Measurements from ENCODE around the gene NADK. TPM values are rescaled to one million over a fixed set of nuclear protein-coding genes. Genes with fewer than 3 reads are reported as not detected.

The NADK gene
- total RNA-seq (10 to 100 TPM; 45.1 to 76.0 (median 62.7) TPM), polyA plus RNA-seq (10 to 100 TPM; 21.8 to 57.0 TPM)
- long read RNA-seq, donor 1, transcript NADK-201 (12 exons, 3,235 nt), result major isoform, 13 of 45 reads
- long read RNA-seq, donor 1, partial matches to known transcripts, result 13 of 45 reads
- long read RNA-seq, donor 1, other reads (novel, unspliced or antisense), result 18 of 45 reads
- long read RNA-seq, donor 2, transcript NADK-201 (12 exons, 3,235 nt), result major isoform, 12 of 16 reads
- long read RNA-seq, donor 2, partial matches to known transcripts, result 0 of 16 reads
- long read RNA-seq, donor 2, other reads (novel, unspliced or antisense), result 0 of 16 reads
- long read RNA-seq, donor 3, transcript NADK-201 (12 exons, 3,235 nt), result major isoform, 137 of 207 reads
- long read RNA-seq, donor 3, partial matches to known transcripts, result 23 of 207 reads
- long read RNA-seq, donor 3, other reads (novel, unspliced or antisense), result 46 of 207 reads

- Histone ChIP-seq H3K27me3 (no peaks in the 10 kb centered on the region), H3K27ac (peak within 1 kb of the TSS; percentile 80 to 95), H3K4me1 (ENCODE audit: insufficient read depth) (peaks cover 50% of the 10 kb centered on the region), H3K4me3 (peak within 1 kb of the TSS; percentile 74), H3K36me3 (no peaks in the 10 kb centered on the region), H3K9me3 (no peaks in the 10 kb centered on the region)
- intact Hi-C loops (cut with DNase I), result loop anchor here in 1 of 4 donors (5.0 kb wide), 1 partner anchor 114 kb away; the partner anchor contains the start of gene GNB1
- 0 to 1% (median 1%) methylated on average over 23 to 99 of the region's 99 CpGs for WGBS, 3 donors
- peak; percentile 64 to 82 (median 69) for DNase-seq
- no peak for TF ChIP-seq EP300 (IDR thresholded peaks at IDR 0.05)
- peak; percentile 69 for TF ChIP-seq POLR2A (IDR thresholded peaks at IDR 0.05)
These were observed at the start of gene NADK for GRCh38 chr1:1777950-1778662. Gene NADK (minus strand): TSS chr1:1778470. CDS start chr1:1765406, 13,064 bp downstream.

DNA sequence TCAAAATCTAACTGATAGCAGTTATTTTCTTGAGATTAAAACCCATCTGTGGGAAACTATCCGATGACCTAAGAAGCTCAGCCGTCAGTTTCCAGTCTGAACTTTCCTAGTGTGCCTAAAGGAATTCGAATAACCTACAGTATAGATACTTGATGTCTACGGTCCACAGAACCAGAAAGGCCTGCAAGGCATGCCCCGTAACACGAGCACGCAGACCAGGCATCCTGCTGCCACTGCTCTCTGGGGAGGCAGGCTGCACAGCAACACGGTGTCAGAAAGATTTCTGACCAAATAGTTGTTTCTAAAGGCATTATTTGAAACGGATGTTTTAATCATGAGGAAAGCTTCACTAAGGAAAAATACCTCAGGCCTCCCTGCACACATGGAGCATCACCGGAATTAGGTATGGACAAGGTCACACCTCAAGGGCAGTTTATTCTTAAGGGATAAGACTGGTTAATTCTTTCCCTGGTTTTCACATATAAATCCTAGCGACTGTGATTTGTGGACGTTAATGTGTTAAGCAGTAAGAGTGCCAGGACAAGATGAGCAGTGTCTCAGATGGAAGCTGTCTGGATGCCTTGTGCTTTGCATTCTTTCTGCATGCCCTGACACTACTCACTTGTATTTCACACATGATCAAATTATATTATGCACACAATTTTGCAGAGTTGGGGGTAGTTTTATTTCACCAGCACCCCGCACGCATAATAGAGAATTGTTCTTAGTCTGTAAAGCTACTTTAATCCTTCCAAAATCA is 49.0 kb upstream of the NADK start:
- no peaks in the 10 kb centered on the region for H3K36me3 ChIP-seq
- no peaks in the 10 kb centered on the region for H3K9me3 ChIP-seq
- intact Hi-C loops (cut with DNase I), result no loop called here
- 67 to 71% (median 67%) methylated on average over 14 of the region's 14 CpGs for WGBS, 3 donors
- H3K4me3 ChIP-seq, result no peak overlapping the region
- H3K27ac ChIP-seq, result no peak overlapping the region
- TF ChIP-seq, protein P1, sequence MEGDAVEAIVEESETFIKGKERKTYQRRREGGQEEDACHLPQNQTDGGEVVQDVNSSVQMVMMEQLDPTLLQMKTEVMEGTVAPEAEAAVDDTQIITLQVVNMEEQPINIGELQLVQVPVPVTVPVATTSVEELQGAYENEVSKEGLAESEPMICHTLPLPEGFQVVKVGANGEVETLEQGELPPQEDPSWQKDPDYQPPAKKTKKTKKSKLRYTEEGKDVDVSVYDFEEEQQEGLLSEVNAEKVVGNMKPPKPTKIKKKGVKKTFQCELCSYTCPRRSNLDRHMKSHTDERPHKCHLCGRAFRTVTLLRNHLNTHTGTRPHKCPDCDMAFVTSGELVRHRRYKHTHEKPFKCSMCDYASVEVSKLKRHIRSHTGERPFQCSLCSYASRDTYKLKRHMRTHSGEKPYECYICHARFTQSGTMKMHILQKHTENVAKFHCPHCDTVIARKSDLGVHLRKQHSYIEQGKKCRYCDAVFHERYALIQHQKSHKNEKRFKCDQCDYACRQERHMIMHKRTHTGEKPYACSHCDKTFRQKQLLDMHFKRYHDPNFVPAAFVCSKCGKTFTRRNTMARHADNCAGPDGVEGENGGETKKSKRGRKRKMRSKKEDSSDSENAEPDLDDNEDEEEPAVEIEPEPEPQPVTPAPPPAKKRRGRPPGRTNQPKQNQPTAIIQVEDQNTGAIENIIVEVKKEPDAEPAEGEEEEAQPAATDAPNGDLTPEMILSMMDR (IDR thresholded peaks at IDR 0.05), result no peak
- no peak for TF ChIP-seq POLR2A (IDR thresholded peaks at IDR 0.05)
- no peak for TF ChIP-seq EP300 (IDR thresholded peaks at IDR 0.05)
- peaks cover 1% of the 10 kb centered on the region for H3K4me1 ChIP-seq (ENCODE audit: insufficient read depth)
- H3K27me3 ChIP-seq, result no peaks in the 10 kb centered on the region
- DNase-seq, result no peak

DNA sequence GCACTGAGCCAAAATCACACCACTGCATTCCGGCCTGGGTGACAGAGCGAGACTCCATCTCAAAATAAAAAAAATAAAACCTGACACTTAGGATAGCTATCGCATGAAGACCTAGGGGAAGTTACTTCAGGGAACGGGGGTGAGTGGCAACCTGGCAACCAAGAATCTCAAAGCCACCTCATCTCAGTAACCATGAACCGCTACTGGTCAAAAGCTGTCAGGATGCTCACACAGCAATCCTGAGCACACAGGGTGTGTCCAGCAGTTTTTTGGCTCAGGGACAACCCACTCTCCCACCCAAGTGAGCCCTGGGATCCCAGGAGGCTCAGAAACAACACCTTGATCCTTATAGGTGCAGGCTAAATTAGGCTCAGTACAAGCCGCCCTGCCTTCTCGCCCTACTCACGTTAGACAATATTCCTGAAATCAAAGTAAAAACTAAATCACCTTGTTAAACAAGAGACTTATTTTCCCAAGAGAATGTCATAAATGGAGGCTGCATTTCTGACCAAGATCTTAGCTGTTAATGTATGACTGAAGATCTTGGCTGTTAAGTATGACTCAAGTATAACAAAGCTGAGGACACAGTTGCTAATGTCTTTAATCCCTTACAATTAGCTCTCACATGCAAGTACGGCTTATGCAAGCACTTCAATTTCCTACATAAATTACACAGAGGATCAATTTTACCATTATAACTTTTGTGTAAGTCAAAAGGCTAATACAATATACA is 48.3 kb upstream of the NADK start:
- H3K4me3 ChIP-seq, result no peak overlapping the region
- DNase-seq, result no peak
- peaks cover 1% of the 10 kb centered on the region for H3K4me1 ChIP-seq (ENCODE audit: insufficient read depth)
- no peaks in the 10 kb centered on the region for H3K9me3 ChIP-seq
- intact Hi-C loops (cut with DNase I), result no loop called here
- H3K36me3 ChIP-seq, result no peaks in the 10 kb centered on the region
- H3K27ac ChIP-seq, result no peak overlapping the region
- TF ChIP-seq, protein P1 (IDR thresholded peaks at IDR 0.05), result no peak
- TF ChIP-seq EP300 (IDR thresholded peaks at IDR 0.05), result no peak
- TF ChIP-seq POLR2A (IDR thresholded peaks at IDR 0.05), result no peak
- no peaks in the 10 kb centered on the region for H3K27me3 ChIP-seq
- 91 to 96% (median 94%) methylated on average over 9 of the region's 9 CpGs for WGBS, 3 donors

DNA sequence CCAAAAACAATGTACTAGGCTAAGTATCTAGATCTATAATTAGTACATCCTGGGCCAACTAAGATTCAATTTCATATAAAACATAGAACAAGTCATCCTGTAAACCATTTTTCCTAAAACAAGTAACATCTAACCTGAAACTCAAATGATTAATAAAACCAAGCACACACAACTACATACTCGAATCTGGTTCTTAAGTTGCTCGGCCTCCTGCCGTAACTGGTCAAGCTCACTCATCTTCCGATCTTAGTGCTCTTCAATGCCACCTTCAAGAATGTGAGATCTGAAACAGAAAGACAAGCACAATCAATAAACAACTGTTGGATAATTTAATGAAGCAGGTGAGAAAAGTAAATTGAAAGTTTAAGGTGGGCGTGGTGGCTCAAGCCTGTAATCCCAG is 46.9 kb upstream of the NADK start:
- Histone ChIP-seq H3K27ac (no peak overlapping the region), H3K9me3 (no peaks in the 10 kb centered on the region), H3K36me3 (no peaks in the 10 kb centered on the region), H3K4me3 (no peak overlapping the region), H3K4me1 (ENCODE audit: insufficient read depth) (peaks cover 1% of the 10 kb centered on the region), H3K27me3 (no peaks in the 10 kb centered on the region)
- intact Hi-C loops (cut with DNase I), result no loop called here
- TF ChIP-seq POLR2A (IDR thresholded peaks at IDR 0.05), result no peak
- TF ChIP-seq EP300 (IDR thresholded peaks at IDR 0.05), result no peak
- TF ChIP-seq, protein P1 (IDR thresholded peaks at IDR 0.05), result no peak
- no peak for DNase-seq
- 94 to 97% (median 96%) methylated on average over 5 of the region's 5 CpGs for WGBS, 3 donors

Measured in ovary (tissue), 10 donors.